ENCODE measurements around the gene KIF6. TPM values are rescaled to one million over a fixed set of nuclear protein-coding genes. Genes with fewer than 3 reads are reported as not detected.

The KIF6 gene
- polyA plus RNA-seq, 10 donors: 0.92 to 1.6 (median 1.4) TPM

GRCh38 chr6:39348740-39349139, 376.5 kb downstream of the KIF6 start:
- no peak for DNase-seq

- peak; percentile 45 to 80 (median 70) for DNase-seq
These were observed 377.2 kb downstream of the KIF6 start for GRCh38 chr6:39347906-39348585.

GRCh38 chr6:39347206-39347605, 378.0 kb downstream of the KIF6 start:
- no peak for DNase-seq

GRCh38 chr6:39344821-39345280, 380.4 kb downstream of the KIF6 start:
- no peak for DNase-seq

- no peak for DNase-seq
These were observed 381.8 kb downstream of the KIF6 start for GRCh38 chr6:39343396-39343870.

- no peak for DNase-seq
These were observed 382.4 kb downstream of the KIF6 start for GRCh38 chr6:39342692-39343395.

- DNase-seq: no peak
These were observed 383.3 kb downstream of the KIF6 start for GRCh38 chr6:39341937-39342336.

- DNase-seq: no peak
These were observed 383.9 kb downstream of the KIF6 start for GRCh38 chr6:39341352-39341751.

GRCh38 chr6:39339868-39340550, 385.2 kb downstream of the KIF6 start:
- DNase-seq: no peak

- DNase-seq: no peak
These were observed 385.9 kb downstream of the KIF6 start for GRCh38 chr6:39339096-39339867.

- no peak for DNase-seq
These were observed 386.8 kb downstream of the KIF6 start for GRCh38 chr6:39338397-39338796.

GRCh38 chr6:39335780-39336545, 389.2 kb downstream of the KIF6 start:
- DNase-seq: no peak

GRCh38 chr6:39333644-39334438, 391.4 kb downstream of the KIF6 start:
- DNase-seq: no peak

GRCh38 chr6:39330476-39330875, 394.7 kb downstream of the KIF6 start:
- DNase-seq: no peak

- DNase-seq: no peak
These were observed 395.2 kb downstream of the KIF6 start for GRCh38 chr6:39330057-39330456.

GRCh38 chr6:39328066-39328465, 397.1 kb downstream of the KIF6 start:
- no peak for DNase-seq

- no peak for DNase-seq
These were observed 397.7 kb downstream of the KIF6 start for GRCh38 chr6:39327507-39327906.

- no peak for DNase-seq
These were observed 402.8 kb downstream of the KIF6 start, which contains the start of gene KCNK16 for GRCh38 chr6:39322306-39322850. KCNK16 (minus strand) TSS chr6:39322702; CDS start chr6:39322540, 162 bp downstream.

- no peak for DNase-seq
These were observed 403.4 kb downstream of the KIF6 start for GRCh38 chr6:39321761-39322160.
